Left forelimb (tissue), 1 donor: Measurements from ENCODE around the gene NFIA.
A peak's percentile ranks its signal among the peaks of the same experiment; 100 is the strongest.

Experiments
- DNase-seq: peaks from one replicate; pipeline ENCODE4 v3.0.0-alpha.2; 2018; ENCODE audit warnings: low spot score

Gene NFIA

DNA sequence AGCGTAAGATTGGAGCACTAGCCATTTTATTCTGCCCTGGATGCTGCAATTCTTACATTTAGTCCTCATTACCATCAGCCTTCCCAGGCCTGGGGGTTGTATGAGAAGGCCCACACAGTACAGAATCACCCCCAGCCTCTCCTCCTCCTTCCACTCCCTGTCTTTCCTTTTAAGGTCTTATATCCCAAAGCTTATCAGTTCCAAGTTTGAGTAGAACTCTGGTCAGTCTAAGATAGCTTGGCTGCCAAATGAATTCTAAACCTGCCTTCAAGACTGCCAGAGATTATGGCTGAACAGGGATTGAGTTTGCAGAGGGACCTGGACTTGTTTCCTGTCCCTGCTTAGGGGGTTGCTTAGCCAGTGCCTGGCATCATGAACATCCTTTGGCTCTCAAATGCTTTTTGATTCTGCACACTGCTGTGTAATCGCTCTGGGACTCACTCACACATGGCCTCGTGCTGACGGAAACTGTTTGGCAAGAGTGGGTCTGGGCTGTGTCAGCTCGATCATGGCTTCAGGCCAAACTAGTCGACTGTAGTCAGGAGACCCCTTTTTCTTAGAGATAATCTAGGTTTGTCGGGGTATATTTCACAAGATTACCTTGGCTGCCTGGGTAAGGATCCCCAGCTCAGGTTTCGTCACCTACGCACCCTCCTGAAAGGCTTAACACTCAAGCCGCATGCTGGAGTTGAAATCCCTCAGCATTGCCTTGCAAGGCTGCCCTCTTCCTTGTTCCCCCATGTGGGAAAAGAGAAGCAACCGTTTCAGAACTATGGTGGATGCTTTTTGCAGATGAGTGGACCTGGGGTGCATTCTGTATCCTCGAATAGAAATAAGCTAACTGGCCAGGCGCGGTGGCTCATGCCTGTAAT lies 252.6 kb downstream of the NFIA start:
- no peak for DNase-seq

DNA sequence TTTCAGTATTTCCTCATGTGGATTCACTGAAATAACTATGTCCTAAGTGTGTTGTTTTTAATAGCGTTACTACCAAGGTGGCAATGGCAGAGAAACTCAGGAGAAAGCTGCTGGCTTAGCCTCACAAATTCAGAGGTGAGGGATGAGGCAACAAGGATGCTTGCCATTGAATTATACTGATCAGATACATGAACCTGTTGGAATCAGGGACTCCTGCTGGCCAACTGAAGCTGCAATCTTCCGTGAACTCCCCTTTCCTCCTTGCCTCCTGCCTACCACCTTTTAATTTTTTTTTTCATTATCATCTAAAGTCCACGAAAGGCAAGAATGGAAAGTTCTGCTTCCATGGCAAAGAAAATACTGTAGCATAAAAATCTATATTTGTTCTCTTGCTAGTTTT lies 254.7 kb downstream of the NFIA start:
- no peak for DNase-seq

DNA sequence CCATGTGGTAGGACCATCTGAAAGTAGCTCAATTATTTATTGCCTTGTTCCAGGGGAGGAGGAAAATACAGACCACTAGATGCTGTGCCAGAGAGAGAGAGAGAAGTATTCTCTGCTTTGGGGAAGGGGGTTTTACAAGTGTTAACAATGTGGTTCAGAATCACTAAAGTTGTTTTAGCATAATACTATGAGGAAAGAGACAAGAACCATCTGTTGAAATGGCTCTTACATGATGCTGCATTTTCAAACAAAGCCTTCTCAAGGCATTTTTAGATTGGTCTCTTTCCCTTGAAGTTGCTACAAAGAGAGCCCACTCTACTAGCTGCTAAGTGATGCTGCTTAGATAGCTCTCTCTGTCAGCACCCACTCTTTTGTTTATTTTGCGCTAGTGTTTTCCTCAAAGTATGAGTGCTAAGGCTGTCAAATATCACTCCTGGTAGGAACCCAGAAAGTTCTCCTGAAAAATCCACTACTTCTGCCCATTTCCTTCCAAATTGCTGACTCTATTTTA lies 255.1 kb downstream of the NFIA start:
- DNase-seq = no peak

DNA sequence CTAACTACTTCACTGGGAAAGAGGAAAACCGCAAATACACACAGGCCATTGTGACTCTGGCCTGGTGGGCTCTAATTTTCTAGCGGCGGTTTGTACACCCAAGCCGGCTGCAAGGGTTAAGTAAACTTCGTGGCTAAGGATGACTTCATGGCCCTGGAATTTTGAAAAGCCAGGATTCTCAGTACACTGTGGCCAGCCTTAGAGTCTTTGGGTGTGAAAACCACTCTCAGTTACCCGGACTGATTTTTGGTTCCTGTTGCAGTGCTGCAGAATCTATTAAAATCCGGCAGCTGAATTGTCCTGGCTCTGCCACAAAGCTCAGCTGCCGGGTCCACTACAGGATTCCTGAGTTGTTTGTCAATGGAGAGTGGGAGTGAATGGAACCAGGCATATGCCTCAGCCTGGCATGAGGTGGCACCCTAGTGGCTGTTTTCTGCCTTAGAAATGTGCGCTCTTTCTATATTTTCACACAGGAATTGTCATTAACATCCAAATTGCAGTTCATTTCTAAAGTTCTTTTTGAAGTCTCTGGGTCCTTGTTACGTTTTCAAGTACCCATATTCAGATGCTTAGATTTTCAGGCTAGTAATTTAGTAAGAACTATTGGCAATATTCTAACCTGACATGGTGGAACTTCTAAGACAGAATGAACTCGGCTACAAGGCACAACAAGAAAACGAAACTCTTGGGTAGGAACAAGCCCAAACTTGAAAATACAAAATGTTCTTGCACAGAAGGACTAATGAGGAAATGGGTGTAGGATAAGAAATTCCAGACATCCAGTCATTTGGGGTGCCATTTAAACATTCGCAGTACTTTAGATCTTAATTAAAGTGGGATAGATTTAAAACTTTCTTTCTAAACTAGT lies 255.9 kb downstream of the NFIA start:
- peak; percentile 81 for DNase-seq

DNA sequence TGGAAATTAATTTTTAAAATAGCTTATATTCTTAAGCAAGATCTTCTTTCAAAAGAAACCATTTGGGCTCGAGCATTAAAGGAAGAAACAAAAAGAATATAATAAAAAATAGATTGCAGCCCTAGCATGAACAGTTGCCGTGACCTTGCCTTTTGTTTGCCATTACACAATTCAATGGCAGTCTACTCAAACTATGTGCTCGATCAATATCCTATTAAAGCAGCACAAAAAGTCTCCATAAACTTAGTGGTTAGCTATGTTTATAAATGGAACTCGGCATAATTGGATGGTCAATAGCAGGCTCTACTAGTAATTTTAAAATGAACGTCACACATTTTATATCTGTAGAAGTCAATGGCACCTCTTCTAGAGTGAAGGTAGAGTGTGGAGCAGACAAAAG lies 256.5 kb downstream of the NFIA start:
- no peak for DNase-seq

DNA sequence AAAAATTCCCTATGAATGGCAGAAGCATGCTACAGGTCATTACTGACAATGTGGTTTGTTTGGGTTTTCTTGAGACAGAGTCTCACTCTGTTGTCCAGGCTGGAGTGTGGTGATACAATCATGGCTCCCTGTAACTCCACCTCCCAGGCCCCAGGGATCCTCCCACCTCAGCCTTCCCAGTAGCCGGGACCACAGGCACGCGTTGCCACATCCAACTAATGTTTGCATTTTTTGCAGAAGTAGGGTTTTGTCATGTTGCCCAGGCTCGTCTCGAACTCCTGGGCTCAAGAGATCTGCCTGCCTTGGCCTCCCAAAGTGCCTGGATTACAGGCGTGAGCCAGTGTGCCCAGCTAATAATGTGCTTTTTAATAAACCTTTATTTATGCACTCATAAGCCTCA lies 259.1 kb downstream of the NFIA start:
- no peak for DNase-seq

DNA sequence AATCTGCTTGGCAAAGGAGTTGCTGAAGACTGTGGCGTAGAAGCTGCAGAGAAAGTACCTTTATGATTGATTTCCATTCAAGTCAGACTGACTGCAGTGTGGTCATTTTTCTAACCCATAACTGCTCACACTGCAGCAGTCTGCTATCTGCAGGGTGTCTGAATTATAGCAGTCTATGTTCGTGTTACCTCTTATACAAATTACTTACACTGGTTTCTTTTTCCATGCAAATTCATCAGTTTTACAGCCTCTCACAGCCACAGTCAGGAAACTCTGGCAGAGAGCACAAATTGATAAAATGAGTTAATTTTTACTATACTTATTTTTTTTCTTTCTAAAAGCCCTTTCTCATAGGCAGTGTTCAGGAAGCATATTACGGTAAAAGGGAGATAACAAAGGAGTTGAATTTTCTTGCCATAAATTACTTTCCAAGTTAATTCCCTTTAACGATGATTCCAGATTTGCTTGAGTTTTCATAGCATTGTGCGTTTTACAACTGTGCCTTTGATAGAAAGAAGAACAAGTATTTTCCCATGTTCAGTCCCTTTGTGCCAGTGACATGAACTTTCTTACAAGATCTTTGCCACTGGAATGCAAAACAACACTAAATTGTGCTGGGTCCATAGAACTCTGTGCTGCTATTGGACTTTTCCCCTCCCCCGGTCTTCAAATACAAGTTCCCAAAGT lies 261.5 kb downstream of the NFIA start:
- DNase-seq = no peak

DNA sequence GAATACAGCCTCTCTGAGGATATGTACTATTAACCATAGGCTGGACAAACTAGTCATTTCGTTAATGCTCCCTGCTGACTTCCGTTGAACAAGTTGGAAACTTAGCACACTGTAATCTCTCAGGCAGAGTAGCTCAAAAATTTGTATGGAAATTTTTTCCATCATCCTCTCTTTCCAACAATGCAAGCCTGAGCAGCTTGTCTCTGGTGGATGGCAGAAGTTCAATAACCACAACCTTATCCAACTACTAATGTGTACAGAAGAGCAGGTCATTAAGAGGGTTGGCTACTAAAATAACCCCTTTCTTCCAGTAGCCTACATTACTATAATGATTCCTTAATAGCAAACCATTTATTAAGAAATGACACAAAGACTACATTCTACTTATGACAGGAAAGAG lies 262.3 kb downstream of the NFIA start:
- DNase-seq = no peak

DNA sequence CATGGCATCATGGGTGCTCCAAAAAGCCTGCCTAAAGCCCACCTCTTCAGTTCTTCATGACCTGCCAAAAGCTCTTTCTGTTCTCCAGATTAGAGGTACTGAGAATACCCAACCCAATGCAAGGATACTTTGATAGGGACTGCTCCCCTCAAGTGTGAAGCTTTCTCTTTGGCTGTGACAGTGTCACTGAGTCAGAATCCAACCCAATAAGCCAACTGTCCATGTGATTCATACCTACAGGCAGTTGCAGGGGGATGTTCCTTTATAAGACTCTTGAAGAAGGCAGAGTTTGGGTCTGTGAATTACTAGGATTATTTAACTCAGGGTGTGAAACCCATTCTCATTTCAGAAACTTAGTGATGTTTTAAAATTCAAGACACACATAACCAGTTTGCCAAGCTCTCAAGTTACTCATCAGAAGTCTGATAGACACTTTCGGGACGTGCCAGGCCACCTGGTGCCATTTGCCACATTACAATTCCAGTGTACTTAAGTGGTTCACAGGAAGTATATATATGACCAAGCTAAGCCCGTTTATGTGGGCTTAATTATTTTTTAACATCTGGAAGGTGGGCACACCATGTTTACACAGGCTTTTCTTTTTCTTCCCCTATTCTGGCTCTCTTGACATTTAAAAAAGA lies 265.8 kb downstream of the NFIA start:
- no peak for DNase-seq

DNA sequence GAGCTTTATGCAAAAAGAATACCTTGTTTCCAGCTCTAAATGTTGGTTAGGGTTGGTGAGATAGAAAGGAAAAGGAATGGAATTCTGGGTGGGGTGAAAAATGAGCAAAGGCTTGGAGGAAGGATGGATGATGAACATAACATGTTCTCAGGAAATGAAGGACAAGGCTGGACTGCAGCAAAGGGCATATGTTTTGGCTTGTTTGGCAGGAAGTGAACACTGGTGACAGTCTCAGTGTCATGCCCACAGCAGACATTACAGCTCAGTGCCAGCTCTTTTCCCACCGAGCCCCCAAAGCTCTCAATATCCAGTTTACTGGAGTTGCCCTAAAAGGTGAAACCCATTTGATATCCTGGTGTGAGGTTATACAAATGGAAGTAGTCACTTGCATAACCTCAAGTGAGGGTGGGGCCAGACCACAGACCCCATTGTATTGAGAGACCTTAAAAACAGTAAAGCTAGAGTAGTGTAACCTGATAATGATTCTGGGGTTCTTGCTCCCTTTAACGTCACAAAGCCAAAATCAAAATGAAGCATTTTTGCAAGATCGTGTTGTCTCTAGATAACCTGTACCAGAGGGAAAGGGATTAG lies 270.6 kb downstream of the NFIA start:
- no peak for DNase-seq

DNA sequence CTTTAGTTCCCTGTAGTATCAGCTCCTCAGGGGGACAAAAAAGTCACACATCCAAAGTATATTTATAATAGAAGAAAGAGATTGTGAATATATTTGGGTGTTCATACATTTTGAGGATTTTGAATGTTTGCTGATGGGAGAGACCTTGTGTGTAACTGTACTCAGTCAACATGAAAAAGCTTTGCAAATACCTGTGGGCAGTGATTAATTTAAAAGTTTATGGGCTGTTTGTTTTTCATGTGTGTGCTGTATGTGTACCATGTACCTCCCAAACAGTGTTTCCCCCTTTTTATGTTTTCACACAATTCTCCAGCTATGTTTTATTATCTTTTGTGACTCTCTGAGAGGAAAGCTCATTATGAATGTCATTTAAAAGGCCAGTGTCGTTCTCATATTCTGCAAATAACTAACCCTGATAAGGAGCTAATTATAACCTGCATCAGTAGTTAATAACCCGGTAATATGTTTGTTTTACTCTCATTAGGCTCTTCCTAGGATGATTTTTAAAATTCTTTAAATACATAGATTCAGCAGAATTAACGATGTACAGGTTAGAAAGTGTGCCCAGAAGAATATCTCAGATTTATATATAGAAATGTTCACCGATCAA lies 271.5 kb downstream of the NFIA start:
- DNase-seq = no peak

DNA sequence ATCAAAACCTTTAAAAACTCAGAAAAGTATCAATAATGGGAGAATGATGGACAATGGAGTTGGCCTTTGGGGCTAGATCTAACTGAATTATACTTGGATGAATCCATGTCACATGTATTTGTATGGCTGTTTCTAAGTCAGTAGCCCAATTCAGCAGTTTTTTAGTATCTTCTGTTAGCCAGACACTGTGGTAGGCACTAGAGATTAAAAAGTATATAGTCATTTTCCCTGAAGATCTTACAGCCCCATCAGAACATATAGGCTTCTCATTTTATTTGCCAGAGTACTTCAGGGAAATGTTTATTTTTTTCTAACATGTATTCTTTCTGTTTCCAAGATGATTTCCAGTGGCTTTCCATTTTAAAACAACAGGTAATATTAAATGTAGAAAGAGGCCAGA lies 273.7 kb downstream of the NFIA start:
- no peak for DNase-seq

DNA sequence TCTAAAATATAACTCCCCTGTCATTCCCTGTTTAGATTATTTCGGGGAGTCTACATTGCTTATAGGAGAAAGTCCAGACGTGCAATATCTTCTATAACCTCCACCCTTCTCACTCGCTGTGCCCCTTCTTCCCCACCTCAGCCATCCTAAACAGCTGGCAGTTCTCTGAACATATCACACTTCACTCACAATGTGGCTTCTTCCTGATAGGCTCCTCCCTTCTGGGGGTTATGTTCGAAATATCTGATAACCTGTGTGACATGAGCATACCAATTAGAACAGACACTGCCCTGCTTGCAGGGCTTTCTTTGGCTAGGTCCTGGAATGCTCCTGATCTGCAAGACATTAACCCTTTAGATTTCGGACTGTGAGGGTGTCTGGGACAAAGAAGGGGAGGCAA lies 274.6 kb downstream of the NFIA start:
- no peak for DNase-seq

DNA sequence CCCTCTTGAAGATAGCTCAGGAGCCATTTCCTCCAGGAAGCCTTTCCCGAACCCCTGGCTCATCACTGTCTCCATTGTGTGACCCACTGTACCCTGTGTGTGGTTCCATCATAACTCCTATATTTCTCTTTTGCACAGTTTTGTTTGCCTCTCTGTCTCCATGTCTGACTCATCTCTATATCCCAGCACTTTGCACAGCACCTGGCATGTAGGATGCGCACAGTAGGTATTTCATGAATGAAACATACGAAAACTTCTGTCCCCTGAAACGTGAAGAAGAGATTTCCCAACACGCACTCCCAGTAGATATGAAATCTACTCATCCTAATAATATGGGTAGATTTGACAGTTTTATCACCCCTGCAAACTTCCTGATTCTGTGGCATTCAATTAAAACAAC lies 275.2 kb downstream of the NFIA start:
- DNase-seq = no peak

DNA sequence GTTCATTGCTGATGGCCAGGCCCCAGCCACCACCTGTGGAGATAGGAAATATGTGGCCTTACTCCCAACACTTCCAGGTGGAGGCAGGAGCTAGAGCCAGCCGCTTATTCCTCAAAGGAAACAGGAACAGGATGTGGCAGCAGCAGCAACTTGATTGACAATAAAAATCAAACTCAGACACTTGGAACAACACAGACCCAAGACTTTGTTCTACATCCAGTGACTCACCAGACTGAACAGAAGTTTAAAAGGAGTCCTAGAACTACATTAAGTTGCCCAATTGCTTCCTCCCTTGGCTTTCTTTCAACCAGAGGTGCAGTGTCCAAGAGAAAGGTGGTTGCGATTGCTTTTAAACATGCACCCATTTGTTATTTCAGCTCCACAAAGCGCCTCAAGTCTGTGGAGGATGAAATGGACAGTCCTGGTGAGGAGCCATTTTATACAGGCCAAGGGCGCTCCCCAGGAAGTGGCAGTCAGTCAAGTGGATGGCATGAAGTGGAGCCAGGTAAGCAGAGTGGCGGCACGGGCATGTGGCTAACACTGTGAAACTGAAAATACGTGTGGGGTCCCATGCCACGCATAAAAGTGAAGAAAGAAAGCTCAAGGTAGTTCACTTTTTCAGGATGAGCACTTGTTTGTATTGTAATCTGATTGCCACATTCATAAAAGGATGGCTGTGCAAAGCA lies 276.6 kb downstream of the NFIA start:
- DNase-seq = no peak

DNA sequence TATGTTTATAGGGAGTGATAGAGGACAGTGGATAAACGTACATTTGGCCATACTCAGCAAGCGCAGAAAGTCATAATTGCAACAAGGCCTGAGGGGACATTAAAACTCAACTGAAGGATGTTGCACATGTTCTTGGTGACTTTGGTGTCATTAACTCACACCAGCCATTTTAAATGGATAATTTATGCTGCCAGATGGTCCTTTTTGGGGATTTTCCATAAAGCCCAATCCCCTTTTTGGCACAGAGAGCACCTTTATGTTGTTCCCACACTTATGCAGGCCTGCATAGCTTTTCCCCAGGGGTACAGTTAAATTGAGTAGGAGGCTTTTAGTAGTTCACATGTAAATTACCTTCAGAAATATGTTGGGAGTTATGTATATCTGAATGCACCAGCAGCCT lies 279.6 kb downstream of the NFIA start:
- DNase-seq = no peak

DNA sequence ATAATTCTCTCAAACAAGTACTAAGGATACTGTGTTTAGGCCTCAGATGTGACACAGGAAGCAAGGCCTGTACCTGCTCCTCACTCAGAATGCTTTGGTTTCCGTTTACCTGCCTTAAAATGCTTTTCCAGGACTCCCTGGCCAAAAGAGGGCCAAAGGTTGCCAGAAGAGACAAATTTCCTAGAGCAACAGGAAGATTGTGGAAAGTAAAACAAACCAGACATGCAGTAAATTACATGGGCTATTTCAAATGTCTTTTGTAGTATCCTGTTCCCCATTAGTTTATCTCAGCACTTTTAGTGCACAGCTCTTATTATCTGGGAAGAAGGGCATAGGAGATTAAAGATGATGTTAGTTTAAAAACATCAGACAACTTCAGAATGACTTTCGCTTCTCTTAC lies 280.0 kb downstream of the NFIA start:
- no peak for DNase-seq

DNA sequence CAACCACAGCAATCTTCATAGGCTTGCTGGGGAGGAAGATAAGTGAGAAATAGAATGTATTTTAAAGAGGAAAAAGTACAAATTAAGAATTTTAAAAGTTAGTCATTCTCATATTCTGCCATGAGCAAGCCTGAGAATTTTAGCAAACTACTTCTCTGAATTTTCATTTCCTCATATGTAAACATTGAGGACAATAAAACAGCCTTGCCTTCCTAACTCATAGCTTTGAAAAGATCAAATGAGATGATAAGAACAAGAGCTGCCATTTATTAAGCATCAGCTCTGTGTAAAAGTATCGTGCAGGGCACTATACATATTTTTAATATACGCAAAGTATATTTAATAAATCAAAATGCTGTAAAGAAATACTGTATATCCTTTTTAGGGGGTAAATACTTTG lies 286.0 kb downstream of the NFIA start:
- DNase-seq = no peak

DNA sequence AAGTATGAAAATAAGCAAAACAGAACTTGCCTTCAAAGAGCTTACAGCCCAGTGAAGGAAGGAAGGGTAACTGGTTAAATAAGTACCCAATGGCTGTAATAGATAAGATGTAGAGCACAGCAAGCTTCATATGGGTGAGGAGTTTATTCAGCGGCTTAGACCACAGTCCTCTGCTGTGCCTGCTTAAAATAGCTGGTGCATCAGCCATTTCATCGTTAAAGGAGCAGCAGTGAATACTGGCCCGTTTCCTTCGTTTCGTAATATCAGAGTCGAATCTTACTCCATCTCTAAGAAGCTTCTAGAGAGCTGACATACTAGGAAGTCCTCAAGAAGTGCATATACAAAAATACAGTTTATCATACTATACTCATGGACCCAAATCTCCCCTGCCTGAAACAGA lies 286.5 kb downstream of the NFIA start:
- no peak for DNase-seq

DNA sequence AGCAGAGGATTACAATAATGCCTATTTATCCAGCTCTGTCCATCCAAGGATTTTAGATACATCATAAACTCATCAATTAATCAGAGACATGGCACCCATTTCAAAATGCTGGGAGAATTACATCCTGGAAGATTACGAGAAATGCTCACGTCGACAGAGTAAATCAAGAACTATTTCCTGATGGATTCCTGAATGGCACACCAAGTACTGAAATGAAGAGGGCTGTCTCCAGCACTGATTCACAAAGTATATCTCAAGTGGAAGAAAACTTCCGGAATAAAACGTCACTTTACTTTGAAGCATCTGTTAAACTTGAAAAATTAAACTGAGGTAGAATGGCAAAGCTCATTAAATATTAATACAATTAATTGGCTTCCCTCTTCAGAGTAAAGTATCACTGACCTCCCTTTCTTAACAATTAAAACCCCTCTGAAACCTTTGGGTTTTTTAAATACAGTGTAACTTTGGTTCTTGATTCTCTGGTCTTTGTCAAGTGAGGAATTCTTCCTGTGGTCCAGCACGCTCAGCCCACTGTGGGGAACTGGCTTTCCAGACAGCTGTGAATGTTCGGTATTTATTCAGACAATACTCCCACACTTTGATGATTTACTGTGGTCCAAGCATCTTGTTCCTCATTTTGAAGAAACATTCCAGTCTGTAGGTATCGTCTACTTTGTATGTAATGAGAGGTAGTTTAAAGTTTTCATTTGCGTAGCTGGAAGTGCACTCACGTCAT lies 288.0 kb downstream of the NFIA start:
- DNase-seq = no peak
